Activated CD8-positive, alpha-beta memory T cell treated with anti-CD3 and anti-CD28 coated beads for 36 hours (primary cell): ENCODE results near the gene RAI14. TPM values are rescaled to one million over a fixed set of nuclear protein-coding genes. Genes with fewer than 3 reads are reported as not detected.

Experiments
- CTCF ChIA-PET: fragments of 350-600 bp; sonication (Branson Sonifier 250); formaldehyde crosslinking; loops from one replicate; lab custom pipeline; 2021; ENCODE audit warnings: antibody characterized with exemption; lab: Charles Lee
- POLR2A ChIA-PET: fragments of 350-600 bp; sonication (Branson Sonifier 250); formaldehyde crosslinking; loops from one replicate; lab custom pipeline; 2021; ENCODE audit warnings: antibody characterized with exemption; lab: Charles Lee
- total RNA-seq, 2 experiments: library from RNA; stranded (reverse); gene quantifications; one replicate each; pipeline ENCODE4 v1.2.3, GENCODE V29; 2021

The RAI14 gene
- total RNA-seq: 1 to 10 TPM; 4.2 to 5.0 TPM

- ChIA-PET POLR2A (no interaction called here), CTCF (no interaction called here)
Measured at GRCh38 chr5:34656001-34656699, at the start of gene RAI14. RAI14 (plus strand) TSS chr5:34656328; CDS start chr5:34686920, 30,592 bp downstream.

- ChIA-PET POLR2A (no interaction called here), CTCF (no interaction called here)
Measured at GRCh38 chr5:34608368-34608767, 47.8 kb upstream of the RAI14 start.

- POLR2A ChIA-PET: no interaction called here
- CTCF ChIA-PET: no interaction called here
Measured at GRCh38 chr5:34608859-34609648, 47.1 kb upstream of the RAI14 start.

- POLR2A ChIA-PET: no interaction called here
- CTCF ChIA-PET: no interaction called here
Measured at GRCh38 chr5:34609951-34610441, 46.1 kb upstream of the RAI14 start.

GRCh38 chr5:34610546-34610945 is 45.6 kb upstream of the RAI14 start:
- POLR2A ChIA-PET: no interaction called here
- CTCF ChIA-PET: no interaction called here

- ChIA-PET CTCF (no interaction called here), POLR2A (no interaction called here)
Measured at GRCh38 chr5:34611464-34612415, 44.4 kb upstream of the RAI14 start.

DNA sequence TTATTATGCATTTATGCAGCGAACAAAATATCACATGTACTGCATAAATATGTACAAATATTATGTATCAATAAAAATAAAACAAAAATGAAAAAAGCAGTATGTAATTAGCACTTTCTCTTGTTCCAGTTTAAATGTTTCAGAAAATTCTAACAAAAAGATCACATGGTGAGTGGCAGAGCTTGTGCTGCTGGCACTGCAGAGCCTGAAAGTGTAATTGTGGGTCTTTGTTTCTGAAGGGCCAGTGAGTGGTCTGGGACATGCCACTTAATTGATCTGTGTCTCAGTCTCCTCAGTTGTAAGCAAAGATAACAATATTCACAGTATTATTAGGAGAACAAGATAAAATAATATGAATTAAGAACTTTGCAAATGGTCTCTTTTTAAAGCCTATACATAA is 39.5 kb upstream of the RAI14 start:
- ChIA-PET CTCF (no interaction called here), POLR2A (no interaction called here)

DNA sequence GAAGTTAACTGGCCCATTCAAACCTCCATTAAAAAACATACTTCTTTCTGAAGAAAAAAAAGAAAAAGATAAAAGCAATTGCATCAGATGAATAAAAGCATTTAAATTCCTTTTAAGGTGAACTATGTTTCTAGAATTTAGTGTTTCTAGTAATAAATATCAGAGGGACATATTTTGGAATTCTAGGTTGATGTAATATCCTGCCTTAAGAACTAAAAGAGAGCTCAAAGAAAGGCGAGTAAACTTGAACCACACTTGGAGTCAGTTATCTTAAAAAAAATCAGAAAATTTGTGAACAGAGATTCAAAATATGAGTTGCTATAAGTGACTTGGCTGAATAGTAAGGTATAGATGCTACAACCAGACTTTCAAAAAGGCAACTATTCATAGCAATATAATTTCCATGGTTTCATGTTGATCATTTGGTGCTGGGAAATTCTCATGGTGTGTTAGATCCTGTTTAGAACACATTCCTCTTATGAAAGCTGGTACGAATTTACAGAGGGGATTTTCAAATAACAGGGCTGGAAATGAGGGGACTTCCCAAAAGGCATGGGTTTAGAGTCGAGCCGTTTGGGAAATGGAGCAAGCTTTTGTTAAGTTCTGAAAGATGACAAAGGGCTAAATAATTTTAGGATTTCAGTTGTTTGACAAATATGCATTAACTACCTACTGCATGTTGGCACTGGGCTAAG is 37.6 kb upstream of the RAI14 start:
- ChIA-PET POLR2A (no interaction called here), CTCF (no interaction called here)

GRCh38 chr5:34620185-34620584 is 35.9 kb upstream of the RAI14 start:
- ChIA-PET CTCF (no interaction called here), POLR2A (no interaction called here)

- POLR2A ChIA-PET: no interaction called here
- CTCF ChIA-PET: interaction anchor here (0.5 kb wide), 1 partner anchor 1372 kb away, joined by 4 read pairs; no protein-coding TSS in a partner anchor
Measured at GRCh38 chr5:34621277-34622097, 34.6 kb upstream of the RAI14 start.

- POLR2A ChIA-PET: no interaction called here
- CTCF ChIA-PET: interaction anchor here (0.5 kb wide), 1 partner anchor 1372 kb away, joined by 4 read pairs; no protein-coding TSS in a partner anchor
Measured at GRCh38 chr5:34622098-34622400, 34.1 kb upstream of the RAI14 start.

DNA sequence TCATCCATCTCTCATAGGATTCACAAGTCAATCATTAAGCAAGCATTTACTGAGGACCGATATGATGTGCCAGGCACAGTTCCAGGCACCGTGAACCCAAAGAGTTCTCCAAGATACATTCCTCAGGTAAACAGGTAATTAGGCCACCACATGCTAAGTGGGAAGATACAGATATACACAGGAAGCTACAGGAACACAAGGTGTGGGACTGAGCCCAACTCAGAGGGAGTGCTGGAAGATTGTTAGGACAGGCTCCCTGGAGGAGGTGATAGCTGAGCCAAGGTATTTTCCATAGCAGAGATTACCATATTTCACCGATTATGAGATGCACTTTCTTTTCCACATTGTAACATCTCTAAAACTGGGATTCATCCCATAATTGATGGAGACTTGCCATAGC is 31.4 kb upstream of the RAI14 start:
- POLR2A ChIA-PET: no interaction called here
- CTCF ChIA-PET: no interaction called here

DNA sequence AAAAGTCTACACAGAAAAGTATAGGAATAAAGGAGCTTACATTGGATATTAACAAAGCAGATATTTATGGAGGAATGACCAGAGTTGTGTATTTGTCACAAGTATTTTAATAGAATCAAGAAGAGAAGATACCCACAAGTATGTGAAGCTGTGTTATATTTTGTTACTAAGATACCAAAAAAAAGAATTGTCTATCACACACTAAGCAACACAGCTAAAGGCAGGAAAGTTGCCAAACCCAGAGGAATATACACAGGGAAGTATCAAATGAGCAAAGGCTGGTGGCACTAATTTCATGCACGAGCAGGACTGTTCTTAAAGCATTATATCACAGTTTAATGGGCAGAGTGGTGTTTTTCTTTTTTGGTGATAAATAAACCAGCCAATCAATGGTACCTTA is 30.9 kb upstream of the RAI14 start:
- CTCF ChIA-PET: no interaction called here

DNA sequence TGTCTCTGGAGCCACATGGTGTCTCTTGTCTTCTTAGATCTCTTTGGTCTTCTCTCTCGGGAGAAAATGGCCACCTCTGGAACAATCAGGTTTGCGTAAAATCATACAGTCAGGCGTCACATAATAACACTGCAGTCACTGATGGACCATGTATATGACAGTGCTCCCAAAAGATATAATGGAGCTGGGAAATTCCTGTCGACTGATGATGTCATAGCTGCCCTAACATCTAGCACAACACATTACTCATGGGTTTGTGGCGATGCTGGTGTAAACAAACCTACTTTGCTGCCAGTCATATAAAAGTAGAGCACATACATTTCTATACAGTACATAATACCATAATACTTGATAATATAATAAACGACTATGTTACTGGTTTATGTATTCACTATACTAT is 30.1 kb upstream of the RAI14 start:
- ChIA-PET POLR2A (interaction anchor here (0.6 kb wide), 1 partner anchor 48 kb away, joined by 3 read pairs; no protein-coding TSS in a partner anchor), CTCF (interaction anchor here (0.6 kb wide), 1 partner anchor 246 kb away, joined by 4 read pairs; no protein-coding TSS in a partner anchor)

More for the DNA sequence above, 30.9 kb upstream of the RAI14 start:
- POLR2A ChIA-PET: no interaction called here

GRCh38 chr5:34626751-34627150 is 29.4 kb upstream of the RAI14 start:
- POLR2A ChIA-PET: interaction anchor here (0.6 kb wide), 1 partner anchor 48 kb away, joined by 3 read pairs; no protein-coding TSS in a partner anchor
- CTCF ChIA-PET: interaction anchor here (0.6 kb wide), 1 partner anchor 246 kb away, joined by 4 read pairs; no protein-coding TSS in a partner anchor

GRCh38 chr5:34627794-34628193 is 28.3 kb upstream of the RAI14 start:
- POLR2A ChIA-PET: no interaction called here

DNA sequence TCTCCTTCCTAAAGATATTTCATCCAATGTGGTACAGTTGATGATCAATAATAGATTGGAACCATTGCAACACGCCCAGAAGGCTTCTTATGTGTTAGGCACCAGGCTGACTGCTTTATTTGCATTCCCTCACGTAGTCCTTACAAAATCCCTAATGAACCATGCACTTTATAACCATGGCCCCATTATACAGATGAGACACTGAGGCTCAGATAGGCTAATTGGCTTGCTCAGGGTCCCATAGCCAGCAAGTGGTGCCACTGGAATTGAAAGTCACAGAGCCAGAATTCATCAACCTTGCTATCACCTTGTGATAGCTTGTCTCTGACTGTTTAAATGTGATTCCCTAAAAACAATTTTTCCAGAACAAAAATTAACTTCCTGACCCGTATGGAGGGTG is 27.8 kb upstream of the RAI14 start:
- ChIA-PET POLR2A (no interaction called here), CTCF (no interaction called here)

More at GRCh38 chr5:34627794-34628193, 28.3 kb upstream of the RAI14 start:
- CTCF ChIA-PET: no interaction called here

- CTCF ChIA-PET: no interaction called here
Measured at GRCh38 chr5:34630596-34630995, 25.5 kb upstream of the RAI14 start.

More at GRCh38 chr5:34630596-34630995, 25.5 kb upstream of the RAI14 start:
- POLR2A ChIA-PET: no interaction called here
